MM.1S (cell line): ENCODE measurements around the gene CD19.

Experiments
- DNase-seq: peaks from one replicate; pipeline ENCODE4 v3.0.0-alpha.2; 2015
- H2AFZ ChIP-seq: fragments of 300-600 bp; sonication (generic); 2 replicates; pipeline ENCODE4 v1.6.0; 2016; ENCODE audit warnings: antibody characterized with exemption, low read length
- H3F3A ChIP-seq: fragments of 300-600 bp; sonication (generic); 2 replicates; pipeline ENCODE4 v1.6.1; 2016; ENCODE audit warnings: mild to moderate bottlenecking, antibody characterized with exemption, low read length, moderate library complexity, mixed read lengths; ENCODE audit not compliant: insufficient read depth
- H3K27ac ChIP-seq: fragments of 300-600 bp; sonication (generic); 2 replicates; pipeline ENCODE4 v1.5.1; 2016; ENCODE audit warnings: mild to moderate bottlenecking, low read length
- H3K27me3 ChIP-seq: fragments of 300-600 bp; sonication (generic); replicated peaks from 2 replicates; pipeline ENCODE4 v1.6.0; 2016; ENCODE audit warnings: low read length; ENCODE audit not compliant: insufficient read depth
- H3K36me3 ChIP-seq: fragments of 300-600 bp; sonication (generic); replicated peaks from 2 replicates; pipeline ENCODE4 v1.6.1; 2016; ENCODE audit warnings: mild to moderate bottlenecking, low read length, mixed read lengths; ENCODE audit not compliant: insufficient read depth
- H3K4me1 ChIP-seq: fragments of 300-600 bp; sonication (generic); 2 replicates; pipeline ENCODE4 v1.6.1; 2016; ENCODE audit warnings: low read length, mixed read lengths
- H3K4me2 ChIP-seq: fragments of 300-600 bp; sonication (generic); 2 replicates; pipeline ENCODE4 v1.6.0; 2016; ENCODE audit warnings: low read depth, low read length
- H3K4me3 ChIP-seq: fragments of 300-600 bp; sonication (generic); 2 replicates; pipeline ENCODE4 v1.5.1; 2016; ENCODE audit warnings: low read length, mixed read lengths
- H3K79me2 ChIP-seq: fragments of 300-600 bp; sonication (generic); 2 replicates; pipeline ENCODE4 v1.6.1; 2016; ENCODE audit warnings: mixed run types, low read length, mixed read lengths
- H3K9ac ChIP-seq: fragments of 300-600 bp; sonication (generic); 2 replicates; pipeline ENCODE4 v1.6.1; 2016; ENCODE audit warnings: low read length, mixed read lengths
- H3K9me2 ChIP-seq: fragments of 300-600 bp; sonication (generic); replicated peaks from 2 replicates; pipeline ENCODE4 v1.6.1; 2016; ENCODE audit warnings: mild to moderate bottlenecking, low read length, mixed read lengths; ENCODE audit not compliant: insufficient read depth
- H3K9me3 ChIP-seq: fragments of 300-600 bp; sonication (generic); replicated peaks from 2 replicates; pipeline ENCODE4 v1.6.1; 2016; ENCODE audit warnings: mild to moderate bottlenecking, low read length, mixed read lengths; ENCODE audit not compliant: insufficient read depth
- H4K20me1 ChIP-seq: fragments of 300-600 bp; sonication (generic); 2 replicates; pipeline ENCODE4 v1.6.1; 2016; ENCODE audit warnings: mild to moderate bottlenecking, low read length, moderate library complexity, mixed read lengths; ENCODE audit not compliant: insufficient read depth
- CTCF ChIP-seq: fragments of 300-600 bp; sonication (generic); IDR thresholded peaks from 2 replicates; pipeline ENCODE4 v1.5.1; 2016; ENCODE audit warnings: antibody characterized with exemption, low read length, mixed read lengths
- EZH2 ChIP-seq: fragments of 300-600 bp; sonication (generic); optimal IDR thresholded peaks from 2 replicates; pipeline ENCODE3; 2017; ENCODE audit warnings: low read depth, mild to moderate bottlenecking, antibody characterized with exemption, low read length, mixed read lengths
- EZH2phosphoT487 ChIP-seq: fragments of 300-600 bp; sonication (generic); IDR thresholded peaks from 2 replicates; pipeline ENCODE4 v1.6.1; 2018; ENCODE audit warnings: antibody characterized with exemption, low read length

CD19 gene

GRCh38 chr16:28986046-28986445, 54.3 kb downstream of the CD19 start:
- Histone ChIP-seq H3K9me3 (no peaks in the 10 kb centered on the region), H3K27me3 (no peaks in the 10 kb centered on the region), H2AFZ (no peak overlapping the region), H3K79me2 (peaks cover 9% of the 10 kb centered on the region; the same call in 1 of the 2 replicates), H3F3A (no peaks in the 10 kb centered on the region), H3K4me1 (peaks cover 13% of the 10 kb centered on the region), H4K20me1 (no peaks in the 10 kb centered on the region), H3K4me2 (peak overlapping the region; percentile 77; the same call in 1 of the 2 replicates), H3K4me3 (no peak overlapping the region), H3K36me3 (no peaks in the 10 kb centered on the region), H3K9ac (no peak overlapping the region), H3K27ac (no peak overlapping the region), H3K9me2 (no peaks in the 10 kb centered on the region)
- DNase-seq, result no peak
- TF ChIP-seq EZH2phosphoT487, result no peak
- TF ChIP-seq EZH2, result no peak
- no peak for TF ChIP-seq CTCF

- H3K79me2 ChIP-seq, result peaks cover 9% of the 10 kb centered on the region; the same call in 1 of the 2 replicates
- no peak overlapping the region for H3K27ac ChIP-seq
- H3K36me3 ChIP-seq, result no peaks in the 10 kb centered on the region
- H3F3A ChIP-seq, result no peaks in the 10 kb centered on the region
- no peak overlapping the region for H3K4me2 ChIP-seq
- TF ChIP-seq EZH2phosphoT487 (no peak), EZH2 (no peak), CTCF (no peak)
- no peaks in the 10 kb centered on the region for H3K9me2 ChIP-seq
- H2AFZ ChIP-seq, result no peak overlapping the region
- H3K4me3 ChIP-seq, result no peak overlapping the region
- H3K9me3 ChIP-seq, result no peaks in the 10 kb centered on the region
- H4K20me1 ChIP-seq, result no peaks in the 10 kb centered on the region
- DNase-seq, result no peak
- H3K9ac ChIP-seq, result no peak overlapping the region
- H3K27me3 ChIP-seq, result no peaks in the 10 kb centered on the region
- peaks cover 13% of the 10 kb centered on the region for H3K4me1 ChIP-seq
These were observed 54.7 kb downstream of the CD19 start for GRCh38 chr16:28986492-28986891.

DNA sequence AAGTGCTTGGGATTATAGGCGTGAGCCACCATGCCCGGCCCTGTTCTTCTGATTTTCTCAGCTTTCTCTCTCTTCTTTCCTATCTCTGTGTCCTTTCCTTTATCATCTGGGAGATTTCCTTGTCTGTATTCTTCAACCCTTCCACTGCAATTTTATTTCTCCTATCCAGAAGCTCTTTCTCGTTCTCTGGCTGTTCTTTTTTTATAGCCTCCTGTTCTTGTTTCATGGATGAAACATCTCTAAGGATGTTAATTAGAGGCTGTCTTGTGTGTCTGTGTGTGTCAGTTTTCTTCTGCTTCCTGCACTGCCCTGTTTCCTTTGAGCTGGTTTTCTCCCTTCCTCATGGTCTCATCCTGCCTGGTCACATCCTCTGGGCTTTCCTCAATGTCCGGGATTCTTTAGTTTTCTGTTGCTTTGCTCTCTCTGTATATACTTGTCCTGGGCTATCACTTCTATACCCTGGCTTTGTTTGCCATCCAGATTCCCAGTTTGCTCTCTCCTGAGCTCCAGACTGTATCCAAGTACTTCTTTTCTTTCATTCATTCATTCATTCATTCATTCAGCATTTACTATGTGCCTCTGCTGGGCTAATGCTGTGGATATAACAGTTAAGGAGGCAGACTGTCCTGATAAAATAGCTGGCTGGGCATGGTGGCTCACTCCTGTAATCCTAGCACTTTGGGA, 55.5 kb downstream of the CD19 start:
- Histone ChIP-seq H4K20me1 (no peaks in the 10 kb centered on the region), H3K27me3 (no peaks in the 10 kb centered on the region), H3K4me2 (no peak overlapping the region), H3K4me3 (no peak overlapping the region), H3F3A (no peaks in the 10 kb centered on the region), H3K4me1 (peaks cover 13% of the 10 kb centered on the region), H3K79me2 (peaks cover 9% of the 10 kb centered on the region; the same call in 1 of the 2 replicates), H2AFZ (no peak overlapping the region), H3K9ac (no peak overlapping the region), H3K9me2 (no peaks in the 10 kb centered on the region), H3K27ac (no peak overlapping the region), H3K9me3 (no peaks in the 10 kb centered on the region), H3K36me3 (no peaks in the 10 kb centered on the region)
- no peak for DNase-seq
- TF ChIP-seq EZH2phosphoT487 (no peak), CTCF (no peak), EZH2 (no peak)
